Embryonic facial prominence (tissue), 1 donor: Measurements from ENCODE around the gene PTN.
"Not testable (repeated sequence)": the region's sequence is repeated elsewhere in the genome, so short reads cannot be mapped to it uniquely, and the experiment has no call there.

Experiments used
- DNase-seq: peaks from one replicate; pipeline ENCODE4 v3.0.0-alpha.2; 2016; ENCODE audit errors: extremely low spot score

PTN gene

GRCh38 chr7:137268001-137268865, 75.3 kb downstream of the PTN start:
- not testable (repeated sequence) for DNase-seq

GRCh38 chr7:137266764-137267163, 76.8 kb downstream of the PTN start:
- DNase-seq, result no peak

- not testable (repeated sequence) for DNase-seq
Measured at GRCh38 chr7:137265480-137265879, 78.1 kb downstream of the PTN start.

- DNase-seq, result no peak
Measured at GRCh38 chr7:137262599-137262998, 80.9 kb downstream of the PTN start.

GRCh38 chr7:137258552-137258951, 85.0 kb downstream of the PTN start:
- no peak for DNase-seq

GRCh38 chr7:137254766-137255165, 88.8 kb downstream of the PTN start:
- DNase-seq, result no peak

GRCh38 chr7:137245890-137246289, 97.6 kb downstream of the PTN start:
- DNase-seq, result no peak

GRCh38 chr7:137245186-137245585, 98.3 kb downstream of the PTN start:
- no peak for DNase-seq

- DNase-seq, result no peak
Measured at GRCh38 chr7:137243741-137244140, 99.8 kb downstream of the PTN start.

- no peak for DNase-seq
Measured at GRCh38 chr7:137242616-137243015, 100.9 kb downstream of the PTN start.

GRCh38 chr7:137241655-137242360, 101.7 kb downstream of the PTN start:
- DNase-seq, result no peak

GRCh38 chr7:137239186-137239585, 104.3 kb downstream of the PTN start:
- not testable (repeated sequence) for DNase-seq

- no peak for DNase-seq
Measured at GRCh38 chr7:137235434-137235833, 108.1 kb downstream of the PTN start.

GRCh38 chr7:137231167-137231566, 112.4 kb downstream of the PTN start:
- DNase-seq, result no peak

GRCh38 chr7:137221467-137221866, 122.1 kb downstream of the PTN start:
- no peak for DNase-seq

- no peak for DNase-seq
Measured at GRCh38 chr7:137213744-137214143, 129.8 kb downstream of the PTN start.

- DNase-seq, result no peak
Measured at GRCh38 chr7:137209151-137209817, 134.2 kb downstream of the PTN start.

GRCh38 chr7:137206770-137207169, 136.8 kb downstream of the PTN start:
- no peak for DNase-seq

- no peak for DNase-seq
Measured at GRCh38 chr7:137204246-137204645, 139.3 kb downstream of the PTN start.

GRCh38 chr7:137203351-137203750, 140.2 kb downstream of the PTN start:
- DNase-seq, result no peak

GRCh38 chr7:137196648-137197047, 146.9 kb downstream of the PTN start:
- no peak for DNase-seq

- DNase-seq, result no peak
Measured at GRCh38 chr7:137195996-137196395, 147.5 kb downstream of the PTN start.
